Embryonic facial prominence (tissue), 1 donor: ENCODE data around the gene CACNA2D1.

Experiments used
- DNase-seq: peaks from one replicate; pipeline ENCODE4 v3.0.0-alpha.2; 2016; ENCODE audit errors: extremely low spot score

Gene CACNA2D1

DNA sequence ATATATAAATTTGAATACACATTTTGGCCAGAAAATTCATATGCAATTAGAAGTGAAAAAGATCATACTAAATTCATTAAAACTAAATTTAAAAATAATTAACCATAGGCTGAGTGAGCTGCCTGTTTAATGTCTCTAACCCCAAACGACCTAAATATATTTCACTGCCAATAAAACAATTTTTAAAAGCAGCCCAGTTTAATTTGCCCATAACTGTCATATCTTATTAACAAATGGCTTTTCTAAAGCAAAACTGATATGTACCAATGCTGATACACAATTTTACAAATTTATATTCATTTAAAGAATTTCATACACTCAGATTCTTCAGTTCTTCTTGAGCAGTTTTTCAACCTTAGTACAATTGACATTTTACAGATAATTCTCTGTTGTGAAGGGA lies 99.9 kb downstream of the CACNA2D1 start:
- DNase-seq, result no peak

DNA sequence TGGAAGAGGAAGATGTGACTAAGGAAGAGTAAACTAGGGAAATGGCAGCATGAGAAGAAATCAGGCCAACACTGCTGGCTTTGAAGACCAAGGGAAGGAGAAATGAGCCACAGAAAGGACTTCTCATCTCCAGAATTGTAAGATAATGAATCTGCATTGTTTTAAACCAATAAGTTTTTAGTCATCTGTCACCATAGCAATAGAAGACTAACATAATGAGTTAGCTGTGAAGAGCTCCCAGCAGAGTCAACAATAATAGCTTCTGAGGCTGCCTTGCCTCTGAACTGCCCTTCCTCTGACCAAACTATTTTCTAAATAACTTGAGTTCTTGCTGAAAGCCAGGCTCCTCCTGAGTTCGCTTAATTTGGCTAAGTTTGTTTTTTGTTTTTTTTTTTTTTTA lies 103.6 kb downstream of the CACNA2D1 start:
- DNase-seq, result no peak

DNA sequence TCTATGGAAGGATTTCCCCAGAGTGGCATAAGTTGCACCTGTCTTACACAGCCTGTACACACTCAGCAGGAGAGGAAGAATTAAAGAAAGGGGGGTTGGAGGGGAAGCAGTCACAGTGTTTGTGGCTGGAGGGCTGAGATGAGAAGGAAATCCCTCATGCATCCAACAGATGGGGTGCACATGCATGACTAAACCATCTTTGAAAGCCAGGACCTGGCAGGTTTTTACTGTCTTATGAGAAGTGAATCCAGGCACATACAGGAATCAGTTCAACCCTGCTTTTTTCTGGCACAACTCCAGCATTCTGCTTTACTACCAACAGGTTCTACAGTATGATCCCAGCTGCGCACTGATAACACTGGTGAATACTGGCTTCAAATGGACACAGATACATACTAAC lies 107.7 kb downstream of the CACNA2D1 start:
- DNase-seq, result no peak

DNA sequence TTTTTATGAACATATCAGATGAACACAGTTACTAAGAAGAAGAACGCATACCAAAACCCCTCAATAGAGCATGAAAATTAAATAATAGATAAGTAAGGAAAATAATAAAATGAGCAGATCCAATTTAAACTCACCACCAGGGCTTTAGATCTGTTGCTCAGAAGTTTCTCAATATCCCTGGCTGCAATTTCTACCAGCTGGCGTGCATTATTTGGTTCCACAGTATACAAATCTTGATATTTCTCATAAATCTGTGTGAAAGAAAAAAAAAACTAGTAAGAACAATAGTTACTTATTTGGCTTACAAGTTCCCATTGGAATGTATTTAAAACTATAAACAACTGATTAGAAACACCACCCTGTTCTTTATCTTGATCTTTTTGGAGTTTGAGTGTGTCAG lies 108.6 kb downstream of the CACNA2D1 start:
- no peak for DNase-seq

DNA sequence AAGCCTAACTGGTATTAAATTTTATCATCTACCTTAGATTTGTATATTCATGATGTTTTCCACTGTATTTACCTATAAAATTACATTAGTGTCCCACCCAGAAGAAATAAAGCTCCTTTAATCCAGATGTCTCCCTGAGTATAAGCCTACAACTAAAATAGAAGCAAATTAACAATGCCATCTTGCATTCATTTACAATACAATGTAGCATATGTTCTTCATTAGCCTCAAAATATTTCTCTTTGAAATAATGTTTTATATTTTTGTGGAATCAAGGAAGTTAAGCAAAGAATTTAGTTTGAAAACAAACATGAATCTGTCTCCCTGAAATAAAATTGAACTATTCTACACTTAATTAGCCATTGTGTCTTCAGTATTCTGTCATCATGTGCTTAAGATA lies 112.3 kb downstream of the CACNA2D1 start:
- DNase-seq, result no peak

DNA sequence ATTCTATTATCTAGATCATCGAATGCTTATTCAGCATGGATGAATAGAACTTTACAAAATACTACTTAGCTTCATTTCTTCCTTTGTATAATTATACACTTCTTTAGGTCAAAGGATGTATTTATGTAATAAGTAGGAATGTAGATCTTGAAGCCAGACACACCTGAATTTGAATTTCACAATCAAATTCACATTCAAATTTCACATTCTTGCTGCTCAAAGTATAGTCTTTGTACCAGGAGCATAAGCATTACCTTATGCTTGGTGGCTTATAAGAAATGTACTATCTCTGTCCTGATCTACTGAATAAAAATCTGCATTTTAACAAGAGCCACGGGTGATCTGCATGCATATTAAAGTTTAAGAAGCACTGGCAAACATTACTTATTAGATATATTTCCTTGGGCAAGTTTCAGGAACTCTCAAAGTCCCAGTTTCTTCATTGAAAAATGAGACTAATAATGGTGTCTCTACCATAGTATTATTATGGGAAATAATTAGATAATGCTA lies 112.8 kb downstream of the CACNA2D1 start:
- no peak for DNase-seq

DNA sequence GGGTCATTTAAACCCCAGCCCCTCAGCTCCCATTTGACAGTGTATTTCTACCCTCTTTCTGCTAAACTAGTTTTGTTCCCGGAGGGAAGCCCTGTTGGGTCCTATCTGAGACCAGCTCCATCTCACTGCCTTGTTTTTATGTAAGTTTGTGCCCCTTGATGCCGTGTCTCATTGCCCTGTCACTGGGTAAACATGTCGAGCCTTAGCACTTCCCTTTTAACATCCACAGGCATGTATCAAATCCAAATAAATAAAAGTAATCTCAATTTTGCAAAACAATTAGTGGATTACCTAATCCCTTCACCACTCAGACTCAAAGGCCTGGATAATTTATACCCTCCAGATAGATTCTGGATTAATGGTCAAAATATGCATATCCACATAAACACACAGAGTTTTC lies 115.7 kb downstream of the CACNA2D1 start:
- DNase-seq, result no peak

DNA sequence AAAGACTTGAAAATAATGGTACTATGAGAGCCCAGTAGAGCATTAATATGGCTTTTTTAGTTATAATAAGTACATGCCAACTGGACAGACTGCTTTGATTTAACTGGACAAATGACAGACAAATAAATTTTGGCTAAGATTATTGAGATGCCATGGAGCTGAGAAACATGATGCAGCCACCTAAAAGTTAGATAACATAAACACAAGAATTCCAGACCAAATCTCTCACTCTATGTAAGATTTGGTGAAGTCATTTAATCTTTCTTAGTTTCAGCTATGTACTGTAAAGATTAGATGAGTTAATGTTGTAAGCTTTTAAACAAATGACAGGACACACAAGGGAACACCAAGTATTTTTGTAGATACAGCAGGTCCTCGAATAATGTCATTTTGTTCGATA lies 118.2 kb downstream of the CACNA2D1 start:
- DNase-seq, result no peak

DNA sequence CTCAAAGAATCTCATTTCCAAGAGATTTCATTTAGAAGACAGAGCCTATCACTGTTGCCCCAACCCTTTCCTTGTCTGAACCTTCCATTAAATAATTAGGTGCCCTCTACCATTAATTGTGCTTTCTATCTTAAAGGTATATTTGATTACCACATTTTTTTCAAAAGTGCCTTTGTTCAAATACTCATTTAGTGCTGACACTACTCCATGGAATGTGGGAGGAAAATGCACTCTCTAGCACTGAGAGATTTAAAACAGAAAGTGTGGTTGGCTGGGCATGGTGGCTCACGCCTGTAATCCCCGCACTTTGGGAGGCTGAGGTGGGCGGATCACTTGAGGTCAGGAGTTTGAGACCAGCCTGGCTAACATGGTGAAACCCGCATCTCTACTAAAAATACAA lies 119.8 kb downstream of the CACNA2D1 start:
- DNase-seq, result no peak

DNA sequence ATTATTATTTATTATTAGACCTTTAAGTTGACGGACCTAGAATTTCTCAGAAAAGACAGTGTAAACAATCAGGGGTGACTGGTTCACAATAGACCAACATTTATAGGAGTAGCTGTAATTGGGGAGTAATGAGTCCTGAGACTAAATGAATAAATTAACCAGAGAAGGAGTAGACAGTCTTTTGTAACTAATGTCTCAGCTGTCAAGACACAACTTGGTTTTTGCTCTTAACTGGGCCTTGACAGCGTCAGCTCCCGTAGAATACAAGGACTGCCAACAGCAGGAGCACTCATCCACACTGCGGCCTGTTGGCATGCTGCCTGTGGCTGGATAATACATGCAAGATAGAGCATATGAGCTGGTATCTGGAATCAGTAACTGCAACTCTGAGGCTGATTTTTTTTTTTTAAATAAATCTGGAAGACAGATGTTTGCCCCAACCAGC lies 123.9 kb downstream of the CACNA2D1 start:
- DNase-seq, result no peak

DNA sequence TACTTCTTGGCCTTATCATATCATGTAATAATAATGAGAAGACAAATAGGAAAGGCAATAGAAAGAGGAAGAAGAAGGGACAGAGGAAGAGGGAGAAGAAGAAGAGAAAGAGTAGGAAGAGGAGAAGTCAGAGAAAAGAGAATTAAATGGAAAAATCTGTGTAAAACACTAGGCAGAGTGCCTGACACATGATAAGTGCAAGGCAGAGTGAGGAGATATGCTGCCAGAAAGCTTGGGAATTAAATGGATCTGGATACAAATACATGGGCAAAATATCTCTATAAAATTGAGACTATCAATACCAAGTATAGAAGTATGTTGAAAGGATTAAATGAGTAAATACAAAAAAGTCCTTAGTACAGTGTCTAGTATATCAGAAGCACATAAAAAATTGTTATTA lies 124.8 kb downstream of the CACNA2D1 start:
- DNase-seq, result no peak

DNA sequence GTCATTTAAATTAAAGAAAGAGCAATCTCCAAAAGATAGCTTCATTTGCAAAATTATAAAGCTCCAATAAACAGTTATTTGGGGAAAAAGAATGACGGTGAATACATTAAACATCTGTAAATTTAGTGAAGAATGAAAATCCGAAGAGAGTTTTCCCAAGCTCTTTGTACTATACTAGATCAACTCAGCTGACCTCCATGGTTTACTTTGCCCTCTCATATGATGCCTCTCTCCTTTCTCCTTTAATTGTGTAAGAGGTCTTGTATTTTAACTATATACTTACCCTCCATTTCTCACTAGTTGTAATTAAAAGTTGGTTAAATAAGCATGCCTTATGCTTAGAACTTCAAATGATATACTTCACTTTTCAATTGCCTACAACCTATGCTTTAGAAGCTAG lies 125.8 kb downstream of the CACNA2D1 start:
- no peak for DNase-seq

DNA sequence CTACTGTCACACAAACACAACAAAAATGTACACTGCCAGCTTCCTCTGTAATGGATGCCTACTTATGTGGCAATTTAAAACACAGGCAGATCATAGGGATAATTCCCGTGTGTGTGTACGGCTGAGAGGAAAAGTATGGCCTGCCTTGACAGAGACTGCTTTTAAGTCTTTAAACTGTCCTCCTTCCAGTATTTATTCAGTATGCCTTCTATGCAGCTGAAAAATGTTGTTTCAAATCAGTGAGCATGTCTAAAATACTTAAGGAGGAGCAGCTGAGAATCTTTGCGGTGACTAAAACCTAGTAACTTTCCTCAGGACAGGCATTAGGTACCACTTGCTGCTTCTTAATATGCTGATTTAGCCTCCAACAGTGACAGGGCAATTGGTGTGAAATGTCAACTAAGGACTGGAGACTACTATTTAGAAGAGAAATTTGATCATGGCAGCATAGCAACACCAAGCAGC lies 126.3 kb downstream of the CACNA2D1 start:
- no peak for DNase-seq

DNA sequence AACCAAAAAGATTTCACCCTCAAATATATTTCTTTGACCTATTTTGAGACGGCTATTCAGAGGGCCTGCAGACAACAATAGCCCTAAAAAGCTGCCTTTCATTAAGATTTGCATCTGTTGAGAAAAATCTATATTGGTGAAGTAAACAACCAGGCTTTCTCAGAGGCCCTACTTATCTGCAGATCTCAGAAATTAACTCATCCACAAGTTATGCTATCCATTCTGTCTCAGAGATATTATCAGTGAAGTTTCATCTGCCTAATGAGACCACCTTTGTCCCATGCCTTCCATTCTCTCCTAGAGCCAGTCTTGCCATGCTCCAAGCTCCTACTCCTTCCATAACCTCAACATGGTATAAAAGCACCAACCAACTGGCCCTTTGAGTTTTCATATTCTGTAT lies 130.3 kb downstream of the CACNA2D1 start:
- DNase-seq, result no peak

DNA sequence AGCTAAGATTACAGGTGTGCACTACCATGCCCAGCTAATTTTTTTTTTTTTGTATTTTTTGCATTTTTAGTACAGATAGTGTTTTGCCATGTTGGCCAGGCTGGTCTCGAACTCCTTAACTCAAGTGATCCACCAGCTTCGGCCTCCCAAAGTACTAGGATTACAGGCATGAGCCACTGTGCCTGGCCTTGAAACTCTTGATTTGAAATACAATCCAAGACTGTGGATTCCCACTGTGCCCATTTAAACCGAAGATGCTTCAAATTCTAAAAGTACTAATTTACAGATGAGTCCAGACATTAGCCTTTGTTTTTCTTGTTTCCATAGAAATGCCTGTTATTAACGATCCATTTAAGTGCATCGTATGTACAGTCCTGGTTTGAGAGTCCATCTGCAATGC lies 130.9 kb downstream of the CACNA2D1 start:
- DNase-seq, result no peak

DNA sequence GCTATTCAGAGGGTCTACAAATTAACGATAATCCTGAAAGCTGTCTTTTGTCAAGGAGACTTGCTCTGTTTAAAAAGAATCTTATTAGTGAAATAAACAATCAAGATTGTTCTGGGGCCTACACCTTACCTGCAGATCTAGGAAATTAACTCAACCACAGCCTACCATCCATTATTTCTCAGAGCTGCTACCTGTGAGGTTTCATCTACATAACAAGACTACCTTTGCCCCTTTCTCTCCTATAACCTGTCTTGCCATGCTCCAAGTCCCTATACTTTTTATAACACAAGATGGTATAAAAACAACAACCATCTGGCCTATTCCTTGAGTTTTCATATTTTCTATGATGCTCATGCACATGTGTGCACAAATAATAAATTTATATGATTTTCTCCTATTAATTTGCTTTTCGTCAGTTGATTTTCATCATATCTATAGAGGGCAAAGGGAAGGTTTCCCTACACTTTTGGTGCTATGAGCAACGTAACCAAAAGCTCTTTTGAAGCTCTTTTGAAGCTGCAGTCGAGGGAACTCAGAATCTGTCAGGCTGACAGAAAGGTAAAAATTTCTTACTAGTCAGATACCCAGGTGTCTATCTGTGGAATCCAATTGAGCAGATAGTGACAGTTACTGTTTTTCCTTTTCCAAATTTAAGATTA lies 138.1 kb downstream of the CACNA2D1 start:
- no peak for DNase-seq

DNA sequence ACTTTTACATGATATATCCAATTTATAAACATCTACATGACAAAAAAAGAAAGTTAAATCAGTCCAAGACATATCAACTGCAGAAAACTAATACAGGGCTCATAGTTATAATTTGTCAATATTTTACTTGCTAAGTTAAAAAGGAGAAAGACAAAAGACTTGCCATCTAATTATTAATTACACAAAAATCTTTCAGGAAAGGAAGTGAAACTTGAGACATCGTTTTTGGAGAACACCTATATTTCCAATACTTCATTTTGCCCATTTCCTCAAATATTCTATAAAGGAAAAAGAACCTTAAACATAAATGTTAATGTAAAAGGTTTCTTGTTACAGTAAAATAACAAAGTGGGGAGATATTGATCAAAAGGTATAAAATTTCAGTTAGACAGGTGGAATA lies 148.7 kb downstream of the CACNA2D1 start:
- DNase-seq, result no peak

DNA sequence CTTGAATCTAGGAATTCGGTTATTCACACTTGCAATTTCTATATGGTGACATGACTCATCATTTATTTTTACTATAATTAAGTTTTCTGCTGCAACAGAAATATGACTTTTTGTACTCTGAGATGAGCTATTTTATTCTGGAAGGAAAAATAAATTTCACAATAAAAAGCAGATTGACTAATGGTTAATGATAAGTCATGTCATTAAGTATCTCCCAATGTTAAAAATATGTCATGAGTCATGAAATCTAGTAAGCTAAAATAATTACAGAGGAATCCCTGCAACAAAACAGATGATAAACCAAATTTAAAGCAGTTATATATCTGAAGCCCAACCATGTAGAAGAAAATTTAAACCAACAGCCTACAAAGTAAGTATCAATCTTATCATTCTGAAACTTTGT lies 149.2 kb downstream of the CACNA2D1 start:
- DNase-seq, result no peak

DNA sequence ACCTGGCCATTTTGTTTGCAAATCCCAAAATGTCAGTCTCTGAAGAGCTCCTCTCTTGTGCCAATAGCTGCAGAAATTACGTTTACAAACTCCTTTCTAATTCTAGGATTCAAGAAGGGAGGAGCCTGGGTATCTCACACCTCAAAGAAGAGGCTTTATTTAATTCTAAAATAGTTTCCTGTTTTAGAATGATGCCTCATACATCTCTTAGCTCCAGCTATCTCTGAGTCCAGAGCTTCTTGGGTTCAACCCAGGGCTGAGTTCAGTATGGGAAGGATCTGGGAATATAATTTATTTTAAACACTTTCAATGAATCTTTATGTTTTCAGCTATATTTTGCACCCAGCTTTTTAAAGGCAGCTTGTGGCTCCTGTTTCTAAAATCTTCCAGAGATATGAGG lies 150.1 kb downstream of the CACNA2D1 start:
- DNase-seq, result no peak

DNA sequence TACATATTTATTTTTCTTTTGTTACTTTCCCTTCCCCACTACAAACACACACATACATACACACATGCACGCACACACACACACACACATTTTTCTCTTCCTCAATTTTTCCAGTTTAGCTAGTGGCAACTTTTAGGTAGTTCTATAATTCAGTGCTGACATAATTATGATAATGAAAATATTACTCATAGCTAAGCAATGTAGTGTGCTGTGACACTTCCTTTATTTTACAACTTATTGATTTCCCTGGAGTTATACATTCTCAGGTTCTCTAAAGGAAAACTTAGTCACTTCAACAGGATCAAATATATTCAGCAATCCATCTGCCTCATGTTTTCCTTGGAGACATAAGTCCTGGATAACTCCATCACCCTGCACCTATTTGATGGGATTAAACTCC lies 151.6 kb downstream of the CACNA2D1 start:
- no peak for DNase-seq

DNA sequence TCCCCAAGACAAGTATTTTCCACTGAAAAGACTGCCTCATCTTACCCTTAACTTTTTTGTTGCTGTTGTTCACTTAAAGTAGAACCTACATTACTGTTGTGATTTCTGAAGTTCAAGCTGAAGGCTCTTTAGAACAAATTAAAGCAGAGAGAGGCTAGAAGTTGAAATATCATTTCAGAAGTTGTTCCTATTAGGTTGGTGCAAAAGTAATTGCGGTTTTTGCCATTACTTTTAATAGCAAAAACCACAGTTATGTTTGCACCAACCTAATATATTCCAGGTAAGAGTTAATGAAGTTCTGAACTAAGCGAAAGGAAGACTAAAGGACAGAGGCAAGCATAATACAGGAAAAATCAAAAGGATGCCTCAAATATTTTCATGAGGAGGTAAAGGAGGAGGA lies 153.7 kb downstream of the CACNA2D1 start:
- DNase-seq, result no peak

DNA sequence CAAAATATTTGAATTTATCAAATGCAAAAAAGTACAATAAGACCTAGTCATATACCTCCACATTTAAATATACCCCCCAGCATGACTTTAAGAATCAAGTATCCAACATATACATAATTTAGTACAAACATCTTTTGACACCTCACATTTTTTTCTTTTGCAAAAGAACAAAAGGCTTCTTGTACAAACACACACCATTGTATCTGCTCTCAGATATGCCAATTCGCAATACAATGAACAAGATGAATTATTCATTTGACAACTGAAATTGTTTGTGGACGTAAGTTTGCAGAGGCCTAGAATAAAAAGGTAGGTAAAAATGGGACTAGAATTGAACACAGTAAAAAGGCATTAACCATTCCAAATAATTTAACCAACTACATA lies 154.4 kb downstream of the CACNA2D1 start:
- DNase-seq, result no peak

DNA sequence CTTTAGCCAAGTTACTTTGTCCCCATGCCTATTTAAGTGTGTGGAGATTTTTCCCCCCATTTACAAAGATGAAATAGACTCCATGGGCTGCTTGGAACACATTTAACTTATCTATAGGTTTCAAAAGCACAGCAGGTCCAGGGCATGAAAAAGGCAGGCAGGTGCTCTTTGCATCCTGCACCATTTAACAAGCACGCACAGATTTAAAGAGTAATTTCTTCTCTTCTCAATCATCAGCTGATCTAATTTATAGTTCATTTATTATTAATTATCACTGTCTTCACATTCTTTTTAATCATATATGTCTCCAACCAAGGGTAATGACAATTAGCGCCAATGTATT lies 156.8 kb downstream of the CACNA2D1 start:
- DNase-seq, result no peak

DNA sequence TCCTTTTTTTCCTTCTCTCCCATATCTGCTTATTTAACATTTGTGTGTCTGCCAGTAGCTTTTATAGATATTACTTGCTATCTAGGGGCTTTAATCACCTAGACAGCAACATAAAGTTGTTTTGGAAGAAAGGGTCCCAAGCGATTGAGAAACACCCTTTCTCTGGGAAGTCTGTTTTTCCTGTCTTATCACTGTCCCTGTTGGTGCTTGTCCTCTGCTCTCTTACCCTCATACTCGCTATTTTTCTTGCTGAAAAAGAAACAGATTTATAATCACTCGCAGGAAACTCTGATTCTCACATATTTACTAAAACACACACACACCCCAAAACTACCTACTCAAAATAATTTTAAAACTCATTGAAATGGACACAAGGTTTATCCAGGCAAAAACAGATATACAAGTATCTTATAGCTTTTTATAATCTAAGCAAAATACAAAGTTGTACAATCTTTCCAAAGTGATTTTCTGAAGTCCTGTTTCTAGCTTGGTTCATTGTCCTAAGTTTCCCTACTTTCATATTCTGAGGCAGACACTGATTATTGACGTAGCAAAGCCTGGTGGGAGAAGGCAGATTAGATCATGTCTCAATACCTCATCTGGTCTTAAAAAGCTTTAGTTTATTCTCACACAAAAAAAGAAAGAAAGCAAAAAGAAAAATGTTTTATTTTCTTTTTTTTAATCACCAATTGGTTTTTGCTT lies 157.3 kb downstream of the CACNA2D1 start:
- no peak for DNase-seq
